ENCODE measurements around the gene ALOX5. TPM values are rescaled to one million over a fixed set of nuclear protein-coding genes. Genes with fewer than 3 reads are reported as not detected.
A peak's percentile ranks its signal among the peaks of the same experiment; 100 is the strongest.

Gene ALOX5
- total and polyA plus RNA-seq, 2 donors (not counting 1 experiment from before 2014, with no cell fraction given), result 354 to 888 TPM

- Histone ChIP-seq H4K20me1 (ENCODE audit: control insufficient read depth, insufficient read depth, low read length, poor library complexity, severe bottlenecking) (no peaks in the 10 kb centered on the region), H3K4me2 (replicated peaks; ENCODE audit: low read depth, low read length, poor library complexity, severe bottlenecking) (no peak overlapping the region), H2AFZ (ENCODE audit: insufficient read depth, low read depth, low read length, poor library complexity, severe bottlenecking) (no peak overlapping the region), H3K9me3 (ENCODE audit: control extremely low read depth in 1 of 3, control insufficient read depth in 2 of 3, insufficient read depth in 1 of 3, low read length in 2 of 3) (no peaks in the 10 kb centered on the region), H3K36me3 (replicated peaks in 1 of 2; ENCODE audit: control extremely low read depth in 1 of 2, control insufficient read depth in 1 of 2, extremely low read depth in 1 of 2, insufficient read depth in 2 of 2, low read length in 1 of 2) (no peaks in the 10 kb centered on the region), H3K4me1 (ENCODE audit: control insufficient read depth in 2 of 2, insufficient read depth in 2 of 2, low read length in 2 of 2) (peaks cover 50% of the 10 kb centered on the region in 2 donors), H3K79me2 (ENCODE audit: control insufficient read depth, insufficient read depth, low read length) (peaks cover 66% of the 10 kb centered on the region), H3K4me3 (ENCODE audit: control extremely low read depth in 1 of 5, extremely low read depth in 1 of 5, insufficient read depth in 1 of 5, low read depth in 2 of 5, low read length in 4 of 5) (no peak overlapping the region), H3K9ac (ENCODE audit: low read length) (no peak overlapping the region), H3K27me3 (replicated peaks in 1 of 4; ENCODE audit: control extremely low read depth in 1 of 4, control insufficient read depth in 3 of 4, insufficient read depth in 4 of 4, low read length in 3 of 4) (no peaks in the 10 kb centered on the region), H3K27ac (ENCODE audit: low read length in 2 of 2) (no peak overlapping the region)
- ChIA-PET CTCF (interaction anchor here (0.9 to 1.4 kb wide), 4 partner anchors 8 to 233 kb away, joined by 3 to 6 read pairs (median 5); no protein-coding TSS in a partner anchor), POLR2A (no interaction called here)
- ATAC-seq (ENCODE audit: low read depth) (no peak), DNase-seq (no peak)
- intact Hi-C loops (cut with micrococcal nuclease), result no loop called here
- Mint-ChIP-seq H3K4me1 (peaks cover 77% of the 10 kb centered on the region), H3K9me3 (ENCODE audit: insufficient read depth) (no peaks in the 10 kb centered on the region), H3K27ac (peak overlapping the region; percentile 44), H3K4me3 (no peak overlapping the region), H3K27me3 (no peaks in the 10 kb centered on the region)
- TF ChIP-seq EZH2 (IDR thresholded peaks at IDR 0.05; ENCODE audit: borderline replicate concordance, insufficient read depth, low read depth, low read length, poor library complexity, severe bottlenecking), result no peak
- TF ChIP-seq CTCF (IDR thresholded peaks at IDR 0.05), result no peak
- WGBS (ENCODE audit: insufficient coverage), result 92% methylated on average over 5 of the region's 5 CpGs
Measured at GRCh38 chr10:45468079-45468478, 94.1 kb downstream of the ALOX5 start.

GRCh38 chr10:45470098-45471012 is 96.3 kb downstream of the ALOX5 start:
- Histone ChIP-seq H3K27ac (ENCODE audit: low read length in 2 of 2) (peak overlapping the region; percentile 54 to 70), H3K27me3 (replicated peaks in 1 of 4; ENCODE audit: control extremely low read depth in 1 of 4, control insufficient read depth in 3 of 4, insufficient read depth in 4 of 4, low read length in 3 of 4) (no peaks in the 10 kb centered on the region), H3K9me3 (ENCODE audit: control extremely low read depth in 1 of 3, control insufficient read depth in 2 of 3, insufficient read depth in 1 of 3, low read length in 2 of 3) (peaks cover 0 to 8% (median 0%) of the 10 kb centered on the region in 3 donors), H4K20me1 (ENCODE audit: control insufficient read depth, insufficient read depth, low read length, poor library complexity, severe bottlenecking) (peaks cover 16% of the 10 kb centered on the region), H3K4me1 (ENCODE audit: control insufficient read depth in 2 of 2, insufficient read depth in 2 of 2, low read length in 2 of 2) (peaks cover 27% of the 10 kb centered on the region in 2 donors), H3K4me3 (ENCODE audit: control extremely low read depth in 1 of 5, extremely low read depth in 1 of 5, insufficient read depth in 1 of 5, low read depth in 2 of 5, low read length in 4 of 5) (no peak overlapping the region), H3K36me3 (replicated peaks in 1 of 2; ENCODE audit: control extremely low read depth in 1 of 2, control insufficient read depth in 1 of 2, extremely low read depth in 1 of 2, insufficient read depth in 2 of 2, low read length in 1 of 2) (peaks cover 0 to 3% of the 10 kb centered on the region in 2 experiments), H2AFZ (ENCODE audit: insufficient read depth, low read depth, low read length, poor library complexity, severe bottlenecking) (peak overlapping the region; percentile 17), H3K4me2 (replicated peaks; ENCODE audit: low read depth, low read length, poor library complexity, severe bottlenecking) (peak overlapping the region; percentile 33), H3K79me2 (ENCODE audit: control insufficient read depth, insufficient read depth, low read length) (peaks cover 62% of the 10 kb centered on the region), H3K9ac (ENCODE audit: low read length) (no peak overlapping the region)
- Mint-ChIP-seq H3K27ac (peak overlapping the region; percentile 92), H3K4me1 (peaks cover 59% of the 10 kb centered on the region), H3K27me3 (no peaks in the 10 kb centered on the region), H3K9me3 (ENCODE audit: insufficient read depth) (no peaks in the 10 kb centered on the region), H3K4me3 (peak overlapping the region; percentile 56)
- peak; percentile 78 for DNase-seq
- ChIA-PET POLR2A (no interaction called here), CTCF (no interaction called here)
- ATAC-seq (ENCODE audit: low read depth), result peak; percentile 82
- TF ChIP-seq EZH2 (IDR thresholded peaks at IDR 0.05; ENCODE audit: borderline replicate concordance, insufficient read depth, low read depth, low read length, poor library complexity, severe bottlenecking) (no peak), CTCF (IDR thresholded peaks at IDR 0.05) (no peak)
- 15% methylated on average over 7 of the region's 10 CpGs for WGBS (ENCODE audit: insufficient coverage)
- intact Hi-C loops (cut with micrococcal nuclease), result no loop called here
